Panc1 (cell line): Measurements from ENCODE around the gene NEGR1.

Experiments
- SIN3A ChIP-seq: IDR thresholded peaks from 2 replicates; pipeline ENCODE4 v1.6.1; 2012; ENCODE audit warnings: low read depth, mild to moderate bottlenecking, low read length, moderate library complexity, borderline replicate concordance; ENCODE audit not compliant: insufficient read depth
- TF ChIP-seq, protein P1 (sequence below): fragments of 450-650 bp; IDR thresholded peaks from 2 replicates; pipeline ENCODE4 v1.5.1; 2017; ENCODE audit warnings: mild to moderate bottlenecking

DNA sequence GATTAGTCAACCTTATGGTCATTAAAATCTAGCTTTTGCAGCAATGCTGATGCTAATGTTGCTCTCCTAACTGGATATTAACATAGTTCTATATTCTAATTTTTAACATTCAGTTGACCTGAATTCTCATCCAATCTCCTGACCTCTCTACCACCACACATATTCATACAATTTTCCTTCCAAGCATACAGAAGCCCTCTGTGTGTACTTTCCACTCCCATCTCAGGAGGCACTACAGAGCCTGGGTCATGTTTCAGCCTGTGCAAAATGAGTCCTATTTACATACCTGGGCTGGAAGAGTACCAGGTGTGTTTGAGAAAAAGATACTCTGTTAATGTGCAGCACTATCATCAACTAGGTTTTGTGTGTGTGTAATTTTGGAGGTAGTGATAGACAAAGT, 486.3 kb downstream of the NEGR1 start:
- TF ChIP-seq, protein P1, sequence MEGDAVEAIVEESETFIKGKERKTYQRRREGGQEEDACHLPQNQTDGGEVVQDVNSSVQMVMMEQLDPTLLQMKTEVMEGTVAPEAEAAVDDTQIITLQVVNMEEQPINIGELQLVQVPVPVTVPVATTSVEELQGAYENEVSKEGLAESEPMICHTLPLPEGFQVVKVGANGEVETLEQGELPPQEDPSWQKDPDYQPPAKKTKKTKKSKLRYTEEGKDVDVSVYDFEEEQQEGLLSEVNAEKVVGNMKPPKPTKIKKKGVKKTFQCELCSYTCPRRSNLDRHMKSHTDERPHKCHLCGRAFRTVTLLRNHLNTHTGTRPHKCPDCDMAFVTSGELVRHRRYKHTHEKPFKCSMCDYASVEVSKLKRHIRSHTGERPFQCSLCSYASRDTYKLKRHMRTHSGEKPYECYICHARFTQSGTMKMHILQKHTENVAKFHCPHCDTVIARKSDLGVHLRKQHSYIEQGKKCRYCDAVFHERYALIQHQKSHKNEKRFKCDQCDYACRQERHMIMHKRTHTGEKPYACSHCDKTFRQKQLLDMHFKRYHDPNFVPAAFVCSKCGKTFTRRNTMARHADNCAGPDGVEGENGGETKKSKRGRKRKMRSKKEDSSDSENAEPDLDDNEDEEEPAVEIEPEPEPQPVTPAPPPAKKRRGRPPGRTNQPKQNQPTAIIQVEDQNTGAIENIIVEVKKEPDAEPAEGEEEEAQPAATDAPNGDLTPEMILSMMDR = no peak
- no peak for TF ChIP-seq SIN3A
